AG09309 (cell line): ENCODE data around the gene SBSN.

Experiments
- DNase-seq: peaks from one replicate; pipeline ENCODE4 v3.0.0-alpha.2; 2010; ENCODE audit warnings: low read depth
- H3K4me3 ChIP-seq: 2 replicates; pipeline ENCODE4 v1.5.1; 2011; ENCODE audit warnings: mild to moderate bottlenecking, low read depth, low read length, moderate library complexity; ENCODE audit not compliant: control insufficient read depth
- CTCF ChIP-seq: IDR thresholded peaks from 2 replicates; pipeline ENCODE4 v1.5.1; 2011; ENCODE audit warnings: mild to moderate bottlenecking, low read depth, low read length, inconsistent platforms; ENCODE audit not compliant: insufficient read depth, control insufficient read depth; ENCODE audit errors: missing control alignments

SBSN gene

GRCh38 chr19:35558400-35559280 lies 30.5 kb upstream of the SBSN start:
- H3K4me3 ChIP-seq: no peak overlapping the region
- no peak for DNase-seq
- no peak for TF ChIP-seq CTCF

- no peak for TF ChIP-seq CTCF
- DNase-seq: no peak
- H3K4me3 ChIP-seq: peak overlapping the region; percentile 26
Measured at GRCh38 chr19:35557539-35558399, 29.7 kb upstream of the SBSN start.

- TF ChIP-seq CTCF: no peak
Measured at GRCh38 chr19:35556846-35557538, 28.9 kb upstream of the SBSN start.

GRCh38 chr19:35556025-35556590 lies 28.0 kb upstream of the SBSN start:
- TF ChIP-seq CTCF: no peak
- no peak for DNase-seq
- H3K4me3 ChIP-seq: no peak overlapping the region

More at GRCh38 chr19:35556846-35557538, 28.9 kb upstream of the SBSN start:
- H3K4me3 ChIP-seq: no peak overlapping the region
- DNase-seq: no peak

GRCh38 chr19:35555301-35556005 lies 27.3 kb upstream of the SBSN start:
- DNase-seq: no peak
- peak; percentile 32 for TF ChIP-seq CTCF
- no peak overlapping the region for H3K4me3 ChIP-seq
